ENCODE results near the gene MYMX.

DNA sequence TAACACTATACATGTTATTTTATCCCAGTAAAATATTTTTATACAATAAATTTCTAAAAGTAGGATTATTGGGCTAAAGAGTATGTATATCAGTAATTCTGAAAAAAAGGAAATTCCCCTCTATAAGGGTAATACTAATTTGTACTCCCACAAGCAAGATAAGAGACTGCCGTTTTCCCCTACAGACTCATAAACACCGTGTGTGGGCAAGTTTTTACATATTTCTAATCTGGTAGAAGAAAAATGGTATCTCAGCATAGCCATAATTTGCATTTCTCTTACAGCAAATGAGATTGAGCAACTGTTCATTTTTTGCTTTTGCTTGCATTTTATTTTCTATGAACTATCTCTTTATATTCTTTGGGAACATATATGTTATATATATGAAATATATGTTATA lies 26.0 kb upstream of the MYMX start:
- TF ChIP-seq ZNF670 (CRISPR knock-in tag; IDR thresholded peaks at IDR 0.05; ENCODE audit: borderline replicate concordance): no peak
- no peak for TF ChIP-seq TBL1XR1 (IDR thresholded peaks at IDR 0.05; ENCODE audit: borderline replicate concordance, low read length, partially characterized antibody)
- TF ChIP-seq HNRNPK (IDR thresholded peaks at IDR 0.05; ENCODE audit: low read depth, low read length, poor library complexity, severe bottlenecking): no peak
- TF ChIP-seq ZNF564 (CRISPR knock-in tag; IDR thresholded peaks at IDR 0.05): no peak
